NB4 (cell line): ENCODE results near the gene RNF220.

ENCODE experiments used
- CTCF ChIP-seq: IDR thresholded peaks from one replicate; pipeline ENCODE4 v1.5.1; 2012; ENCODE audit warnings: low read depth, low read length
- MYC ChIP-seq: IDR thresholded peaks from 2 replicates; pipeline ENCODE4 v1.6.1; 2011; ENCODE audit warnings: low read depth, low read length
- POLR2A ChIP-seq: IDR thresholded peaks from 2 replicates; pipeline ENCODE4 v1.6.1; 2011; ENCODE audit warnings: mild to moderate bottlenecking; ENCODE audit not compliant: insufficient read length; ENCODE audit errors: extremely low read depth

GRCh38 chr1:44476891-44477290, 71.8 kb downstream of the RNF220 start:
- TF ChIP-seq MYC (no peak), CTCF (no peak), POLR2A (no peak)
